IMR-90 (cell line): ENCODE results near the gene RASGRF2. TPM values are rescaled to one million over a fixed set of nuclear protein-coding genes. Genes with fewer than 3 reads are reported as not detected.

ENCODE experiments used
- ATAC-seq: fragments of 200-7000 bp; cut with Tn5 transposase; 2 replicates; pipeline ENCODE4 v1.9.1; 2020; ENCODE audit warnings: low read depth, mild to moderate bottlenecking, moderate library complexity
- BruUV-seq: library from RNA; stranded (reverse); fragments of 400-500 nt; replicated peaks from 2 replicates; lab custom pipeline; 2021; lab: Mats Ljungman, UMichigan
- CTCF ChIA-PET: fragments of 300-600 bp; formaldehyde crosslinking; extraction: SDS; loops from one replicate; lab custom pipeline; 2021; ENCODE audit warnings: antibody characterized with exemption; lab: Yijun Ruan, JAX
- POLR2A ChIA-PET: fragments of 300-600 bp; sonication (Branson Sonifier 250); formaldehyde crosslinking; loops from one replicate; lab custom pipeline; 2022; ENCODE audit warnings: antibody characterized with exemption; ENCODE audit not compliant: unreplicated experiment; lab: Charles Lee
- DNase-seq: peaks from one replicate; pipeline ENCODE4 v3.0.0; 2013
- H2AFZ ChIP-seq: replicated peaks from 2 replicates; pipeline ENCODE3; 2013; ENCODE audit warnings: low read length, mild to moderate bottlenecking; ENCODE audit not compliant: poor library complexity
- H2AK5ac ChIP-seq: 2 replicates; pipeline ENCODE4 v1.6.1; 2013; ENCODE audit warnings: low read depth, low read length, inconsistent platforms
- H2AK9ac ChIP-seq: replicated peaks from 2 replicates; pipeline ENCODE3; 2013; ENCODE audit warnings: mild to moderate bottlenecking, low read depth, low read length, moderate library complexity; ENCODE audit not compliant: poor library complexity
- H2BK120ac ChIP-seq: 2 replicates; pipeline ENCODE4 v1.6.1; 2013; ENCODE audit warnings: low read depth, low read length, inconsistent platforms
- H2BK15ac ChIP-seq: 3 replicates; pipeline ENCODE4 v1.6.1; 2013; ENCODE audit warnings: low read depth, low read length, inconsistent platforms
- H2BK20ac ChIP-seq: 2 replicates; pipeline ENCODE4 v1.6.1; 2013; ENCODE audit warnings: low read depth, mild to moderate bottlenecking, inconsistent platforms, low read length, moderate library complexity
- H2BK5ac ChIP-seq: 2 replicates; pipeline ENCODE4 v1.6.1; 2013; ENCODE audit warnings: mild to moderate bottlenecking, low read depth, low read length, inconsistent platforms; ENCODE audit not compliant: poor library complexity, severe bottlenecking
- H3K14ac ChIP-seq: replicated peaks from 2 replicates; pipeline ENCODE4 v1.6.1; 2013; ENCODE audit warnings: low read depth, low read length, inconsistent platforms
- H3K18ac ChIP-seq: 2 replicates; pipeline ENCODE4 v1.6.1; 2013; ENCODE audit warnings: low read depth, low read length, control low read depth
- H3K23ac ChIP-seq: 2 replicates; pipeline ENCODE4 v1.6.1; 2013; ENCODE audit warnings: low read depth, low read length, inconsistent platforms
- H3K27ac ChIP-seq: 2 replicates; pipeline ENCODE4 v1.5.1; 2013; ENCODE audit warnings: mild to moderate bottlenecking, control low read depth, low read length; ENCODE audit not compliant: insufficient read depth
- H3K27me3 ChIP-seq: 2 replicates; pipeline ENCODE4 v1.6.1; 2013; ENCODE audit warnings: low read length; ENCODE audit not compliant: control insufficient read depth, insufficient read depth
- H3K36me3 ChIP-seq: 2 replicates; pipeline ENCODE4 v1.6.1; 2013; ENCODE audit warnings: low read length, mixed read lengths; ENCODE audit not compliant: control insufficient read depth, insufficient read depth
- H3K4ac ChIP-seq: 2 replicates; pipeline ENCODE4 v1.6.1; 2013; ENCODE audit warnings: low read depth, low read length, inconsistent platforms
- H3K4me1 ChIP-seq: 2 replicates; pipeline ENCODE4 v1.6.1; 2013; ENCODE audit warnings: low read length, mixed read lengths; ENCODE audit not compliant: control insufficient read depth, insufficient read depth
- H3K4me2 ChIP-seq: 2 replicates; pipeline ENCODE4 v1.6.1; 2013; ENCODE audit warnings: low read depth, mild to moderate bottlenecking, control low read depth, low read length, moderate library complexity
- H3K4me3 ChIP-seq: 2 replicates; pipeline ENCODE4 v1.5.1; 2013; ENCODE audit warnings: low read depth, mild to moderate bottlenecking, control low read depth, low read length, moderate library complexity; ENCODE audit not compliant: insufficient read depth
- H3K56ac ChIP-seq: 2 replicates; pipeline ENCODE4 v1.6.1; 2013; ENCODE audit warnings: low read length, inconsistent platforms; ENCODE audit not compliant: insufficient read depth; ENCODE audit errors: extremely low read depth
- H3K79me1 ChIP-seq, 2 experiments: 2 replicates each; pipeline ENCODE4 v1.6.1; 2013; ENCODE audit warnings: low read length in 2 of 2, inconsistent platforms in 1 of 2, low read depth in 1 of 2
- H3K9ac ChIP-seq: 2 replicates; pipeline ENCODE4 v1.6.1; 2013; ENCODE audit warnings: low read depth, low read length, control low read depth
- H3K9me1 ChIP-seq: 2 replicates; pipeline ENCODE4 v1.6.1; 2013; ENCODE audit warnings: low read length, inconsistent platforms; ENCODE audit not compliant: insufficient read depth
- H3K9me3 ChIP-seq: 2 replicates; pipeline ENCODE4 v1.6.1; 2013; ENCODE audit warnings: low read length; ENCODE audit not compliant: control insufficient read depth, insufficient read depth
- H4K20me1 ChIP-seq: 2 replicates; pipeline ENCODE4 v1.6.1; 2013; ENCODE audit warnings: low read length, inconsistent platforms; ENCODE audit not compliant: insufficient read depth
- H4K5ac ChIP-seq: 2 replicates; pipeline ENCODE4 v1.6.1; 2013; ENCODE audit warnings: mild to moderate bottlenecking, low read depth, low read length, control low read depth
- H4K8ac ChIP-seq, 2 experiments: 2 replicates each; pipeline ENCODE4 v1.6.1; 2013; ENCODE audit warnings: low read depth in 2 of 2, low read length in 2 of 2, control low read depth in 1 of 2, inconsistent platforms in 1 of 2
- H4K91ac ChIP-seq: 2 replicates; pipeline ENCODE4 v1.6.1; 2013; ENCODE audit warnings: low read depth, low read length, inconsistent platforms; ENCODE audit not compliant: insufficient read depth
- BHLHE40 ChIP-seq: fragments of 150-350 bp; IDR thresholded peaks from 2 replicates; pipeline ENCODE4 v1.6.1; 2016; ENCODE audit warnings: mild to moderate bottlenecking, low read depth, low read length
- CHD1 ChIP-seq: IDR thresholded peaks from 2 replicates; pipeline ENCODE4 v1.6.1; 2012; ENCODE audit warnings: low read depth, low read length, improper control_type of control experiment
- CTCF ChIP-seq: conservative IDR thresholded peaks from 2 replicates; pipeline ENCODE4 v1.5.1; 2012; ENCODE audit warnings: mild to moderate bottlenecking, low read depth, low read length, improper control_type of control experiment
- FOS ChIP-seq: fragments of 150-350 bp; IDR thresholded peaks from 2 replicates; pipeline ENCODE4 v1.6.1; 2016; ENCODE audit warnings: low read depth, low read length
- MAFK ChIP-seq: IDR thresholded peaks from 2 replicates; pipeline ENCODE4 v1.6.1; 2012; ENCODE audit warnings: low read depth, low read length, improper control_type of control experiment
- MAZ ChIP-seq: IDR thresholded peaks from 2 replicates; pipeline ENCODE4 v1.6.1; 2012; ENCODE audit warnings: low read depth, mild to moderate bottlenecking, low read length, improper control_type of control experiment, moderate library complexity, borderline replicate concordance
- MXI1 ChIP-seq: IDR thresholded peaks from 2 replicates; pipeline ENCODE4 v1.6.1; 2012; ENCODE audit warnings: low read depth, mild to moderate bottlenecking, low read length, moderate library complexity, borderline replicate concordance
- NFE2L2 ChIP-seq: fragments of 150-350 bp; IDR thresholded peaks from 2 replicates; pipeline ENCODE4 v1.6.1; 2016; ENCODE audit warnings: low read depth, mild to moderate bottlenecking, low read length
- POLR2A ChIP-seq: IDR thresholded peaks from 2 replicates; pipeline ENCODE4 v1.6.1; 2012; ENCODE audit warnings: mild to moderate bottlenecking, low read depth, low read length
- RAD21 ChIP-seq: IDR thresholded peaks from 2 replicates; pipeline ENCODE4 v1.6.1; 2012; ENCODE audit warnings: low read length, improper control_type of control experiment
- RCOR1 ChIP-seq: IDR thresholded peaks from 2 replicates; pipeline ENCODE4 v1.6.1; 2012; ENCODE audit warnings: mild to moderate bottlenecking, low read length, improper control_type of control experiment; ENCODE audit not compliant: insufficient replicate concordance
- RFX5 ChIP-seq: IDR thresholded peaks from 2 replicates; pipeline ENCODE4 v1.8.0; 2012; ENCODE audit warnings: low read depth, mild to moderate bottlenecking, low read length, moderate library complexity
- USF2 ChIP-seq: fragments of 150-350 bp; IDR thresholded peaks from 2 replicates; pipeline ENCODE4 v1.6.1; 2017; ENCODE audit warnings: mild to moderate bottlenecking, antibody characterized with exemption, low read length, low read depth
- whole genome bisulfite sequencing, 2 experiments: methylation state at CpG; one replicate each; pipeline versions ENCODE4 v1.1.5 to v1.1.7; 2013; ENCODE audit warnings: missing lambda C conversion rate in 2 of 2; ENCODE audit not compliant: insufficient read length in 1 of 2; ENCODE audit errors: extremely low coverage in 2 of 2; 5-methylcytosine and 5-hydroxymethylcytosine counted together
- dilution Hi-C: fragments of 300-500 bp; cut with HindIII; formaldehyde crosslinking; loops from one replicate; pipeline ENCODE4 v1.14.3; 2018; ENCODE audit warnings: low sequenced_read_pairs; ENCODE audit not compliant: unreplicated experiment
- in situ Hi-C: fragments of 300-500 bp; cut with MboI; formaldehyde crosslinking; loops from 3 replicates; pipeline ENCODE4 v1.14.3; 2019; ENCODE audit warnings: low sequenced_read_pairs, inconsistent platforms, mixed read lengths
- intact Hi-C: fragments of 100-400 bp; cut with micrococcal nuclease; formaldehyde crosslinking; loops from 2 replicates; pipeline ENCODE4 v1.10.0; 2022
- polyA plus RNA-seq, 3 experiments: library from polyadenylated mRNA; depleted of rRNA; stranded (reverse); fragments of >200 nt; gene quantifications; 2 replicates each; pipeline ENCODE4 v1.2.3, GENCODE V29; 2012; ENCODE audit warnings: low replicate concordance in 1 of 3
- total RNA-seq: library from RNA; depleted of rRNA; stranded (reverse); fragments of >200 nt; gene quantifications from 2 replicates; pipeline ENCODE4 v1.2.3, GENCODE V29; 2012
- TF ChIP-seq, protein P1 (sequence below): fragments of 150-350 bp; IDR thresholded peaks from 2 replicates; pipeline ENCODE4 v1.6.1; 2016; ENCODE audit warnings: low read depth, mild to moderate bottlenecking, low read length, moderate library complexity, borderline replicate concordance

RASGRF2 gene
- total and polyA plus RNA-seq, 2 of the 4 experiments (the other 2 are of a cell fraction) = 2.9 to 5.0 TPM

- H3K4ac ChIP-seq = no peak overlapping the region
- H2AK5ac ChIP-seq = no peak overlapping the region
- no peak overlapping the region for H2AFZ ChIP-seq
- no peak overlapping the region for H2BK15ac ChIP-seq
- no peak overlapping the region for H4K91ac ChIP-seq
- WGBS, 2 experiments = 80% methylated on average over 2 of the region's 5 CpGs; no CpG with 5 or more reads in 1 of the 2 experiments
- no peak for TF ChIP-seq BHLHE40
- no peak for TF ChIP-seq USF2
- no peak for TF ChIP-seq MAFK
- no peak for TF ChIP-seq RAD21
- no peak for TF ChIP-seq CTCF
- TF ChIP-seq NFE2L2 = no peak
- TF ChIP-seq RCOR1 = no peak
- no peak for TF ChIP-seq POLR2A
- TF ChIP-seq CHD1 = no peak
- no peak for TF ChIP-seq RFX5
- TF ChIP-seq MXI1 = no peak
- no peak for TF ChIP-seq FOS
- no peak for TF ChIP-seq MAZ
- TF ChIP-seq, protein P1, sequence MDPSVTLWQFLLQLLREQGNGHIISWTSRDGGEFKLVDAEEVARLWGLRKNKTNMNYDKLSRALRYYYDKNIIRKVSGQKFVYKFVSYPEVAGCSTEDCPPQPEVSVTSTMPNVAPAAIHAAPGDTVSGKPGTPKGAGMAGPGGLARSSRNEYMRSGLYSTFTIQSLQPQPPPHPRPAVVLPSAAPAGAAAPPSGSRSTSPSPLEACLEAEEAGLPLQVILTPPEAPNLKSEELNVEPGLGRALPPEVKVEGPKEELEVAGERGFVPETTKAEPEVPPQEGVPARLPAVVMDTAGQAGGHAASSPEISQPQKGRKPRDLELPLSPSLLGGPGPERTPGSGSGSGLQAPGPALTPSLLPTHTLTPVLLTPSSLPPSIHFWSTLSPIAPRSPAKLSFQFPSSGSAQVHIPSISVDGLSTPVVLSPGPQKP = no peak
- no peak overlapping the region for H4K8ac ChIP-seq
- DNase-seq (no peak), ATAC-seq (no peak)
- H3K4me2 ChIP-seq = no peak overlapping the region
- peaks cover 5% of the 10 kb centered on the region for H3K9me3 ChIP-seq
- no peak overlapping the region for H2AK9ac ChIP-seq
- no peak overlapping the region for H3K23ac ChIP-seq
- no peak overlapping the region for H3K9ac ChIP-seq
- no peak overlapping the region for H3K27ac ChIP-seq
- H3K14ac ChIP-seq = no peak overlapping the region
- dilution Hi-C loops = no loop called here
- in situ Hi-C loops = no loop called here
- H3K56ac ChIP-seq = no peak overlapping the region
- H4K20me1 ChIP-seq = no peaks in the 10 kb centered on the region
- peaks cover 11% of the 10 kb centered on the region for H3K36me3 ChIP-seq
- no peak overlapping the region for H3K18ac ChIP-seq
- peaks cover 0 to 19% of the 10 kb centered on the region in 2 experiments; a peak in 3 of 4 replicates for H3K79me1 ChIP-seq
- no peak overlapping the region for H2BK20ac ChIP-seq
- no peaks in the 10 kb centered on the region for H3K27me3 ChIP-seq
- H3K4me1 ChIP-seq = no peaks in the 10 kb centered on the region
- ChIA-PET CTCF (no interaction called here), POLR2A (no interaction called here)
- no peaks in the 10 kb centered on the region; the same call in none of the 2 replicates for H3K9me1 ChIP-seq
- H2BK5ac ChIP-seq = no peak overlapping the region
- intact Hi-C loops = no loop called here
- no peak overlapping the region for H2BK120ac ChIP-seq
- no peak overlapping the region for H4K5ac ChIP-seq
- BruUV-seq = no TSS peak
- H3K4me3 ChIP-seq = no peak overlapping the region
These were observed 114.9 kb downstream of the RASGRF2 start for GRCh38 chr5:81075041-81075440.
